Transverse colon (tissue), 3 donors: ENCODE results near the gene GBX2.

Source experiments
- EP300 ChIP-seq: sonication (generic); formaldehyde crosslinking; IDR thresholded peaks from one replicate; pipeline ENCODE4 v1.6.1; 2017; ENCODE audit warnings: antibody characterized with exemption, low read depth
- POLR2A ChIP-seq: fragments of 450-650 bp; IDR thresholded peaks from one replicate; pipeline ENCODE4 v1.6.1; 2016; ENCODE audit warnings: antibody characterized with exemption, mild to moderate bottlenecking, moderate library complexity
- TF ChIP-seq, protein P1 (sequence below), 5 experiments: fragments of 200-600 bp in 3 of 5; fragments of 450-650 bp in 2 of 5; sonication (generic) in 3 of 5; IDR thresholded peaks; 1 replicate in 2 of 5; 2 replicates in 3 of 5; pipeline ENCODE4 v1.5.1; 2016 to 2017; ENCODE audit warnings: antibody characterized with exemption in 5 of 5, inconsistent platforms in 3 of 5, mild to moderate bottlenecking in 2 of 5, moderate library complexity in 1 of 5

- TF ChIP-seq, protein P1, sequence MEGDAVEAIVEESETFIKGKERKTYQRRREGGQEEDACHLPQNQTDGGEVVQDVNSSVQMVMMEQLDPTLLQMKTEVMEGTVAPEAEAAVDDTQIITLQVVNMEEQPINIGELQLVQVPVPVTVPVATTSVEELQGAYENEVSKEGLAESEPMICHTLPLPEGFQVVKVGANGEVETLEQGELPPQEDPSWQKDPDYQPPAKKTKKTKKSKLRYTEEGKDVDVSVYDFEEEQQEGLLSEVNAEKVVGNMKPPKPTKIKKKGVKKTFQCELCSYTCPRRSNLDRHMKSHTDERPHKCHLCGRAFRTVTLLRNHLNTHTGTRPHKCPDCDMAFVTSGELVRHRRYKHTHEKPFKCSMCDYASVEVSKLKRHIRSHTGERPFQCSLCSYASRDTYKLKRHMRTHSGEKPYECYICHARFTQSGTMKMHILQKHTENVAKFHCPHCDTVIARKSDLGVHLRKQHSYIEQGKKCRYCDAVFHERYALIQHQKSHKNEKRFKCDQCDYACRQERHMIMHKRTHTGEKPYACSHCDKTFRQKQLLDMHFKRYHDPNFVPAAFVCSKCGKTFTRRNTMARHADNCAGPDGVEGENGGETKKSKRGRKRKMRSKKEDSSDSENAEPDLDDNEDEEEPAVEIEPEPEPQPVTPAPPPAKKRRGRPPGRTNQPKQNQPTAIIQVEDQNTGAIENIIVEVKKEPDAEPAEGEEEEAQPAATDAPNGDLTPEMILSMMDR (IDR thresholded peaks at IDR 0.05): no peak
- TF ChIP-seq POLR2A (no peak), EP300 (no peak)
These were observed 2.5 kb upstream of the GBX2 start for GRCh38 chr2:236170590-236171165.
